GM19452 (cell line): Measurements from ENCODE around the gene SORT1.
"Not testable (repeated sequence)": the region's sequence is repeated elsewhere in the genome, so short reads cannot be mapped to it uniquely, and the experiment has no call there.

Source experiments
- ATAC-seq: cut with Tn5 transposase; IDR thresholded peaks from one replicate; pipeline ENCODE4 v1.9.1; 2021; ENCODE audit not compliant: unreplicated experiment

SORT1 gene

GRCh38 chr1:109350182-109350581, 47.5 kb downstream of the SORT1 start:
- no peak for ATAC-seq

- no peak for ATAC-seq
Measured at GRCh38 chr1:109347511-109347910, 50.2 kb downstream of the SORT1 start.

- ATAC-seq = no peak
Measured at GRCh38 chr1:109341944-109342930, 55.5 kb downstream of the SORT1 start.

- no peak for ATAC-seq
Measured at GRCh38 chr1:109338608-109339007, 59.1 kb downstream of the SORT1 start.

- ATAC-seq = no peak
Measured at GRCh38 chr1:109338091-109338490, 59.6 kb downstream of the SORT1 start.

- no peak for ATAC-seq
Measured at GRCh38 chr1:109335091-109335490, 62.6 kb downstream of the SORT1 start.

- ATAC-seq = no peak
Measured at GRCh38 chr1:109331113-109331512, 66.6 kb downstream of the SORT1 start.

GRCh38 chr1:109327285-109327684, 70.4 kb downstream of the SORT1 start:
- ATAC-seq = no peak

GRCh38 chr1:109322974-109323373, 74.7 kb downstream of the SORT1 start:
- no peak for ATAC-seq

- no peak for ATAC-seq
Measured at GRCh38 chr1:109319114-109319513, 78.6 kb downstream of the SORT1 start.

- no peak for ATAC-seq
Measured at GRCh38 chr1:109316506-109316905, 81.2 kb downstream of the SORT1 start.

- ATAC-seq = no peak
Measured at GRCh38 chr1:109315288-109315687, 82.4 kb downstream of the SORT1 start.

- ATAC-seq = no peak
Measured at GRCh38 chr1:109314795-109315194, 82.9 kb downstream of the SORT1 start.

- no peak for ATAC-seq
Measured at GRCh38 chr1:109312978-109313775, 84.5 kb downstream of the SORT1 start.

- ATAC-seq = no peak
Measured at GRCh38 chr1:109312246-109312645, 85.5 kb downstream of the SORT1 start.

GRCh38 chr1:109309347-109309746, 88.4 kb downstream of the SORT1 start:
- no peak for ATAC-seq

GRCh38 chr1:109307274-109308021, 90.3 kb downstream of the SORT1 start:
- no peak for ATAC-seq

- ATAC-seq = no peak
Measured at GRCh38 chr1:109306832-109307273, 90.9 kb downstream of the SORT1 start, which contains the start of gene MYBPHL. Gene MYBPHL, minus strand, starts transcription at chr1:109307011. Its CDS starts 20 bp downstream, at chr1:109306991.

- ATAC-seq = not testable (repeated sequence)
Measured at GRCh38 chr1:109305991-109306390, 91.7 kb downstream of the SORT1 start.

GRCh38 chr1:109304226-109304920, 93.3 kb downstream of the SORT1 start:
- ATAC-seq = no peak
